ENCODE measurements around the gene BUD13.

Gene BUD13

DNA sequence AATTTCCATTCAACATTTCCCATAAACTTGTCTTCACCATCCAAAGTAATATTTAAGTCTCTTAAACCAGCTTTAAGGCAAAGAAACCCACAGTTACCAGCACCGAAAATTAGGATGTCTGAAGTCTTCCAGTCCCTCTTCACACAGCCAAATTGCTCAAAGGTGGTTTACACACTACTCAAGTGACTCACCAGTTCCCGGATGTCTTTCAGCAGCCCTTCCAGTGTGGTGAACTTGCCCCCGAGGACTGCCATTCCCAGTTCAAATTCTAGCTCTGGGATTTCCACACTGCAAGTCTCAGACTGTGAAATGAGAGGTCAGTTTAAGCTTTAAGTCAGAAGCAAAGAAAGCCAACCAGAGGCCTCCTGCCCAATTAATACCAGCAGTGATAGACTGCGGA, 9.9 kb upstream of the BUD13 start:
- TF ChIP-seq, protein P1, sequence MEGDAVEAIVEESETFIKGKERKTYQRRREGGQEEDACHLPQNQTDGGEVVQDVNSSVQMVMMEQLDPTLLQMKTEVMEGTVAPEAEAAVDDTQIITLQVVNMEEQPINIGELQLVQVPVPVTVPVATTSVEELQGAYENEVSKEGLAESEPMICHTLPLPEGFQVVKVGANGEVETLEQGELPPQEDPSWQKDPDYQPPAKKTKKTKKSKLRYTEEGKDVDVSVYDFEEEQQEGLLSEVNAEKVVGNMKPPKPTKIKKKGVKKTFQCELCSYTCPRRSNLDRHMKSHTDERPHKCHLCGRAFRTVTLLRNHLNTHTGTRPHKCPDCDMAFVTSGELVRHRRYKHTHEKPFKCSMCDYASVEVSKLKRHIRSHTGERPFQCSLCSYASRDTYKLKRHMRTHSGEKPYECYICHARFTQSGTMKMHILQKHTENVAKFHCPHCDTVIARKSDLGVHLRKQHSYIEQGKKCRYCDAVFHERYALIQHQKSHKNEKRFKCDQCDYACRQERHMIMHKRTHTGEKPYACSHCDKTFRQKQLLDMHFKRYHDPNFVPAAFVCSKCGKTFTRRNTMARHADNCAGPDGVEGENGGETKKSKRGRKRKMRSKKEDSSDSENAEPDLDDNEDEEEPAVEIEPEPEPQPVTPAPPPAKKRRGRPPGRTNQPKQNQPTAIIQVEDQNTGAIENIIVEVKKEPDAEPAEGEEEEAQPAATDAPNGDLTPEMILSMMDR (IDR thresholded peaks at IDR 0.05; ENCODE audit: low read depth, low read length, missing control alignments) = no peak
- in situ Hi-C loops (cut with HindIII; ENCODE audit: low sequenced_read_pairs) = no loop called here
- no peak overlapping the region for H3K4me3 ChIP-seq (ENCODE audit: low read depth, low read length)
- no peak for DNase-seq (ENCODE audit: low read depth)

DNA sequence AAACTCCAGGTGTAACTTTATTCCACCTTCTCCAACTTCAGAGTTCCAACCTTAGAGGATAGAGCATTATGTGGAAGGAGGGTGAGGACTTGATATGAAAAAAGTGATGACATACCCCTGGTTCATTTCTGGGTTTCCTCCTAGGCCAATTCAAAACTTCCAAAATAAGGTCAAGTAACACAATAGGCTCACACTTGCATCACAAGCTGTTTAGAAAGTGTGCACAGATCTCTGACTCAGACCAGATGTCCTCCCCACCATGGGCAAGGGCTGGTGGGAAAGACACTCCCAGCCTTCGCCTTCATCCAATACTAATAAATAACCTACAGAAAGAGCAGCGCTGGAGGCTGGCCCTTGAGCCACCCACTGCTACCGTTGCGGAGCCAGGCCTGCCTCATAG, 5.8 kb upstream of the BUD13 start:
- TF ChIP-seq, protein P1 (IDR thresholded peaks at IDR 0.05; ENCODE audit: low read depth, low read length, missing control alignments) = no peak
- no peak for DNase-seq (ENCODE audit: low read depth)
- in situ Hi-C loops (cut with HindIII; ENCODE audit: low sequenced_read_pairs) = no loop called here
- no peak overlapping the region for H3K4me3 ChIP-seq (ENCODE audit: low read depth, low read length)

DNA sequence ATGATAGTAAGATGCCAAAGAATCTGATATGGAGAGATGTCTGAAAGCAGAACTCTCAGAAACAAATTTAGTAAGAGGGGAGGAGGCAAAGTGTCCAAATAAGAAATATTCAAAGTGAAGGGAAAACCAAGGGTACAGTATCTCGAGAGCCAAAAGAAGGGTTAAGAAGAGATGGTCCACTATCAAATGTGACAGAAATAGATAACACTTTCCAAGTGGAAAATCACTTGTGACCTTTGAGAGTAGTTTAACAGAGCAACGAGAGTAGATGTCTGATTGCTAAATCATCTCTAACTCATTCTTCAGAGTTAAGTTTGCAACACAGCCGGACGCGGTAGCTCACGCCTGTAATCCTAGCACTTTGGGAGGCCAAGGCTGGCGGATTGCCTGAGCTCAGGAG, 4.3 kb upstream of the BUD13 start:
- DNase-seq (ENCODE audit: low read depth) = no peak
- TF ChIP-seq, protein P1 (IDR thresholded peaks at IDR 0.05; ENCODE audit: low read depth, low read length, missing control alignments) = no peak
- in situ Hi-C loops (cut with HindIII; ENCODE audit: low sequenced_read_pairs) = no loop called here
- H3K4me3 ChIP-seq (ENCODE audit: low read depth, low read length) = no peak overlapping the region

- no peak overlapping the region for H3K4me3 ChIP-seq (ENCODE audit: low read depth, low read length)
- in situ Hi-C loops (cut with HindIII; ENCODE audit: low sequenced_read_pairs) = no loop called here
- no peak for DNase-seq (ENCODE audit: low read depth)
- TF ChIP-seq, protein P1 (IDR thresholded peaks at IDR 0.05; ENCODE audit: low read depth, low read length, missing control alignments) = no peak
These were observed 3.8 kb upstream of the BUD13 start for GRCh38 chr11:116776522-116776984.

DNA sequence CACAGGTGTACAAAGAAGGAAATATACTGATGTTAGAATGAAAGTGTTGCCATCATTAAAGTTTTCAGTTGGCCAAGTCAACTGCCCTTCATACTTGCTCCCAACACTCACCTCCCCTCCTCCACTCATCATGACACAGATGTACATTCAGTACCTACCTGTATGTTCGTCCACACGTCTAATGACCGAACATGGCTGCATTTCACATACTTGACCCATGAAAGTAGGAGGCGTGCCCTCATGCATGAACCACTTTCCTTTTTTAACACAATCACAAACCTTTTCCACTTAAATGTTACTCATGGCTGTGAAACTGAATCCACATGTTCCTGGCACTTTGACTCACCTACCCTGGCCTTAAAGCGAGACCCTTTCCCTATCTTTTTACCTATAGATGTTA, 3.2 kb upstream of the BUD13 start:
- no peak for DNase-seq (ENCODE audit: low read depth)
- H3K4me3 ChIP-seq (ENCODE audit: low read depth, low read length) = no peak overlapping the region
- in situ Hi-C loops (cut with HindIII; ENCODE audit: low sequenced_read_pairs) = no loop called here
- TF ChIP-seq, protein P1 (IDR thresholded peaks at IDR 0.05; ENCODE audit: low read depth, low read length, missing control alignments) = no peak

DNA sequence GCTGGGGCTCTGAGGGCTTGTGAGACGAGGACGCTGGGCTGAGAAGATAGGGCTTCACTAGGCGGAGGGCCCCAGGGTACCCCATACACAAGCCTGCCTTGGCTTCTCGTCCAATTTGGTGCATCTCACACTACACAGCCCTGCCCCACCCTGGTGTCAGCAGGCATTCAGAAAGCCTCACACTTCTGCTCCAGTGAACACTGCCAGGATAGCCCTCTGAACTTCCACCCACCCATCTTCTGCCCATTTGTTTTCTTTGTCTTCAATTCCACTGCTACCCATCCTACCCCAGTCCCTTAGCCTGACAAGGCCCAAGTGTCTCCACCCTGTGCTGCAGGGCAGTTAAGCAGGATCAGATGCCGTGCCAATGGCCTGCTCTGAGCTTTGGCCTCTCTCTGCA, 1.9 kb upstream of the BUD13 start:
- H3K4me3 ChIP-seq (ENCODE audit: low read depth, low read length) = no peak overlapping the region
- in situ Hi-C loops (cut with HindIII; ENCODE audit: low sequenced_read_pairs) = no loop called here
- TF ChIP-seq, protein P1 (IDR thresholded peaks at IDR 0.05; ENCODE audit: low read depth, low read length, missing control alignments) = no peak
- no peak for DNase-seq (ENCODE audit: low read depth)

Measured in astrocyte of the cerebellum (primary cell).